Left forelimb (tissue), 1 donor: ENCODE data around the gene MSL2.
"Not testable (repeated sequence)": the region's sequence is repeated elsewhere in the genome, so short reads cannot be mapped to it uniquely, and the experiment has no call there.

ENCODE experiments used
- DNase-seq: peaks from one replicate; pipeline ENCODE4 v3.0.0-alpha.2; 2018; ENCODE audit warnings: low spot score

The MSL2 gene

DNA sequence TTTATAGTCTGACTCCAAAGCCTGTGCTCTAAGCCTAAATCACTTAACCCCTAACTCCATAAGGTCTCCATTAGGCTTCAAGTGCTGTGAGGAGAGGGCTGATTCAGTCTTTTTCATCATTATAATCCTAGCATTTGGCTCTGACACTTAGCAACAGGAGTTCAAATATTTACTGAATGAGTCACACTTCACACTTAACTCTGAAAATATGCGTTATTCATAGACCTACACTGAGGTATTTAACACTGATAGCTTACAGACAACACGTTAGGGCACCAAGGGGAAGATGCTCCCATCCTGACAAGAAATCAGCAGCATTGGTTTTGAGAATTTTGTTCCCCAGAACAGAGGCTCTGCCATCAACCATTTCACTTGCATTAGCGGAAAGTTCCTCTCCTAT lies 53.5 kb downstream of the MSL2 start:
- DNase-seq = no peak

DNA sequence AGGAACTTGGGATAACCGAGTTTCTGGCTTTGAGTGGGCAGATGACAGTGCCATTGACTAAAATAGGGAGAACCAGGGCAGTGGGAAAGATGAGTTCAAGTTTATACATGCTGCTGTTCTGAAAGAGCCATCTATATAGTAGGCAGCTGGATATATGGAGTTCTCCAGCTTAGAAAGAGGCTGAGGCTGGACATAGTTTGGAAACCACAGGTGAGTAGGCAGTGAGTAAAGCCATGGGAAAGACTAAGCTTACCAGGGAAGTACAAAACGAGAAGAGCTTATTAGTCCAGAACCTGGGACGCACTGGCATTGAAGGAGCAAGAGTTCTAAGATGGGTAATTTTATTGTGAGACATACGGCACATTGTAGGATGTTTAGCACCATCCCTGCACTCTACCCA lies 54.2 kb downstream of the MSL2 start:
- no peak for DNase-seq

DNA sequence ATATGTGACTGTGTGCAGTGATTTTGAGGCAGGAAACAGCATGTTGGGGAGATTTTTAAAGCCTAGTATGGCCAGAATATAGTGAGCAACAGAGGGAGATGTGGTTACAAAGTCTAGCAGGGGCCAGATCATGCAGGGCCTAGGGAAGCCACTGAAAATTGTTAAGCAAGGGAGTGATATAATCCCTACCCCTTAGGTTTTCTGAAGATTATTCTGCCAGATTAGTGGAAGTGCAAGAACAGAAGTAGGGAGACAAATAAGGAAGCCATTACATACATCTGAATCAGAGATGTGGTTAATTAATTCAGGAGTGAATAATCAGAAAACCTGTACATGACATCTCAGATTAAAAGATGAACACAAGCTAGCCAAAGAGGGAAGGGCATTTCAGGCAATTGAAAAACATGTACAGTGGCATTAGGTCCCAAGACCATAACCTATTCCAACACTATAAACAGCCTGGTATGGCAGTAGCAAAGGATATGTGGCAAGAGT lies 54.8 kb downstream of the MSL2 start:
- DNase-seq = no peak

DNA sequence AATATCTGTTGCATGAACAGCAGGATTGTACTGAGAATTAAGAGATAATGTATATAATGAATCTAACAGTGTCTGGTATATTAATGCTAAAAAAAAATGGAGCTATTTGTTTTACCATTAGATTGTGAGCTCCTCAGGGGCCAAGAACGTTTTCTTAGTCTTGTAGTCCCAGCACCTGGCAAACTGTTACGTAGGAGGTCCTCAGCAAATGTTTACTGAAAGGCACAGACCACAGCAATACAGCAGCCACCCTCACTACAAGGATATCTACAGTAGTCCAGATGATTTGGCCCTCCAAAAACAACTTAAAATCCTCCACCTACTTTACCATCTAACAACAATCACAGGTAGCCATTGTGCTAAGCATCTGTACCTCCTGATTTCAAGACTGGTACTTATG lies 59.7 kb downstream of the MSL2 start:
- DNase-seq = no peak

DNA sequence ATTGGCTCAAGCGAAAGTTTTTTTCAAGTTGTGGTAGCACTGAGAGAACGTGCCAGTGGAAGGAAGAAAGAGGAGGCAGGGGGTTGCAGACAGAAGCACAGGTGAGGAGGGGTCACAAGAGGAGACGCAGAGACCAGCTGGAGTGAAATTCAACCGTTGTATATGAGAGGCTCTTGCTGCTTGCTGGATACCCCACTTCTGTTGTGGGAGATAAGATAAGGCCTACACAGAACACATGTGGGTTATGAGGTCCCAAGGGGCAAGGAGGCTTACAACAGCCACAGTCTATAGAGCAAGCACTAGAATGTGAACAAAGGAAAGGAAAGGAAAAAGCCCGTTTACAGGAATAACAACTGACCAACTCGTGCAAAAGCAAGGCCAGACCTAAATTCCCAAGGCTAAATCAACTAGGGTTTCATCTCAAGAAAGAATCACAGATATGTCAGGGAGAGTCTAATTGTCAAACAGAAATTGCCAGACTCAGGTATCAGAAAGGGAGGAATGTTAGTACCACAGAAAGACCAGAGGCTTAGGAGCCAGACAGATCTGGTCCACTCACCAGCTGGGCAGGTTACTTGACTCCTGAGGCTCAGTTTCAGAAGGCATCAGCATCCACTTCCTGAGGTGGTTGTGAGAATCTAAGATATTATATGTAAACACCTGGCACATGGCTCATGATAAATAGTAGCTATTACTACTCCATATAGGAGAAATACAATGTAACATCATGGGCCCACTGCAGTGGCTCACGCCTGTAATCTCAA lies 60.9 kb downstream of the MSL2 start:
- no peak for DNase-seq

DNA sequence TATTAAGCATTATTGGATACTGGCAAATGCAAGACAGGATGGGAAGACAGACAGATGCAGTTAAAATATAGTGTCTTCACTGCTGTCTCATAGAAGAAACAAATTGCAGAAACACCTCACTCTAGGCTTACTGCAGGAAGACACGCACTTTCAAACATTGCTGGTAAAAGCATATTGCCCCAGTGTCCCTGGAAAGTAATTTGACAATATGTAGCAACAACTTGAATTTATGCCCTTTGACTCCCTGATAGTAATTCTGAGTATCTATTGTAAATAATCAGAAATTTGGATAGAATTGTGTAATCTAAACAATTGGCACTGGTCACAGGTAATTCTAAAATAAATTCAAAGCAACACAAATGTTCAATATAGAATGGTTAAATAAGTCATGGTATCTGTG lies 62.0 kb downstream of the MSL2 start:
- no peak for DNase-seq

DNA sequence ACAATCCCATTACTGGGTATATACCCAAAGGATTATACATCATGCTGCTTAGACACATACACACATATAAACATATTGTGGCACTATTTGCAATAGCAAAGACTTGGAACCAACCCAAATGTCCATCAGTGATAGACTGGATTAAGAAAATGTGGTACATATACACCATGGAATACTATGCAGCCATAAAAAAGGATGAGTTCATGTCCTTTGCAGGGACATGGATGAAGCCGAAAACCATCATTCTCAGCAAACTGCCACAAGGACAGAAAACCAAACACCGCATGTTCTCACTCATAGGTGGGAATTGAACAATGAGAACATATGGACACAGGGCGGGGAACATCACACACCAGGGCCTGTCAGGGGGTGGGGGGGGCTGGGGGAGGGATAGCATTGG lies 64.5 kb downstream of the MSL2 start:
- DNase-seq = not testable (repeated sequence)

DNA sequence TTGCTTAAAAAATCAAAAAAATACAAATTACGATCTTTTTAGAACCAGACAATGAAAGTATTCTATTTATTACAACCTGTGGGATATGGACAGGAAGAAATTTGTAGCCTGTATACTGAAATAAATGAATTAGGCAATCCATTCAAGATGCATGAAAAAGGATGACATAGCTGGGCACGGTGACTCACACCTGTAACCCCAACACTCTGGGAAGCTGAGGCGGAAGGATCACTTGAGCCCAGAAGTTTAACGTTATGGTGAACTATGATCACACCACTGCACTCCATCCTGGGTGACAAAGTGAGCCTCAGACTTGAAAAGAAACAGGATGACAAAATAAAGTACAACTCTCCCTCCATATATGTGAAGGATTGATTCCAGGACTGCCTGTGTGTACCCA lies 74.1 kb downstream of the MSL2 start:
- no peak for DNase-seq

DNA sequence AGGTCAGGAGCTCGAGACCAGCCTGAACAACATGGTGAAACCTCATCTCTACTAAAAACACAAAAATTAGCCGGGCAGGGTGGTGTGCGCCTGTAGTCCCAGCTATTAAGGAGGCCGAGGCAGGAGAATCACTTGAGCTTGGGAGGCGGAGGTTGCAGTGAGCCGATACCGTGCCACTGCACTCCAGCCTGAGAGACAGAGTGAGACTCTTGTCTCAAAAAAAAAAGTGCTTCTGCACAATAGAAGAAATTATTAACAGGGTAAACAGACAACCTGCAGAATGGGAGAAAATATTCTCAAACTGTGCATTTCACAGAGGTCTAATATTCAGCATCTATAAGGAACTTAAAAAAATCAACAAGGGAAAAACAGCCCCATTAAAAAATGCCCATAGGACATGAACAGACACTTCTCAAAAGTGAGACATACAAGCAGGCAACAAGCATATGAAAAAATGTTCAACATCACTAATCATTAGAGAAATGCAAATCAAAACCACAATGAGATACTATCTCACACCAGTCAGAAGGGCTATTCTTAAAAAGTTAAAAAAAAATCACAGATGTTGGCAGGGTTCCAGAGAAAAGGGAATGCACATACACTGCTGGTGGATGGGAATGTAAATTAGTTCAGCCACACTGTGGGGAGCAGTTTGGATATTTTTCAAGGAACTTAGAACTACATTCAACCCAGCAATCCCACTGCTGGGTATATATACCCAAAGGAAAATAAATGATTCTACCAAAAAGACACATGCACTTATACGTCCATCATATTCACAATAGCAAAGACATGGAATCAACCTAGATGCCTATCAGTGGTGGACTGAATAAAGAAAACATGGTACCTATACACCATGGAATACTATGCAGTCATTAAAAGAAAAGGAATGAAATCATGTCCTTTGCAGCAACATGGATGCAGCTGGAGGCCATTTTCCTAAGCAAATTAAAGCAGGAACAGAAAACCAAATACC lies 75.5 kb downstream of the MSL2 start:
- no peak for DNase-seq

DNA sequence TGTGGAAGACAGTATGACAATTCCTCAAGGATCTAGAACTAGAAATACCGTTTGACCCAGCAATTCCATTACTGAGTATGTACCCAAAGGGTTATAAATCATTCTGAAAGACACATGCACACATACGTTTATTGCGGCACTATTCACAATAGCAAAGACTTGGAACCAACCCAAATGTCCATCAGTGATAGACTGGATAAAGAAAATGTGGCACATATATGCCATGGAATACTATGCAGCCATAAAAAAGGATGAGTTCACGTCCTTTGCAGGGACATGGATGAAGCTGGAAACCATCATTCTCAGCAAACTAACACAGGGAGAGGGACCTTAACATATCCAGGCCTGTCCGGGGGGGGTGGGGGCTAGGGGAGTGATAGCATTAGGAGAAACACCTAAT lies 76.4 kb downstream of the MSL2 start:
- not testable (repeated sequence) for DNase-seq

DNA sequence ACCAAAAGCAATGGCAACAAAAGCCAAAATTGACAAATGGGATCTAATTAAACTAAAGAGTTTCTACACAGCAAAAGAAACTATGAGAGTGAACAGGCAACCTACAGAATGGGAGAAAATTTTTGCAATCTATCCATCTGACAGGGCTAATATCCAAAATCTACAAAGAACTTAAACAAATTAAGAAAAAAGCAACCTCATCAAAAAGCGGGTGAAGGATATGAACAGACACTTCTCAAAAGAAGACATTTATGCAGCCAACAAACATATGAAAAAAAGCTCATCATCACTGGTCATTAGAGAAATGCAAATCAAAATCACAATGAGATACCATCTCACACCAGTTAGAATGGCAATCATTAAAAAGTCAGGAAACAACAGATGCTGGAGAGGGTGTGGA lies 76.8 kb downstream of the MSL2 start:
- DNase-seq = not testable (repeated sequence)

DNA sequence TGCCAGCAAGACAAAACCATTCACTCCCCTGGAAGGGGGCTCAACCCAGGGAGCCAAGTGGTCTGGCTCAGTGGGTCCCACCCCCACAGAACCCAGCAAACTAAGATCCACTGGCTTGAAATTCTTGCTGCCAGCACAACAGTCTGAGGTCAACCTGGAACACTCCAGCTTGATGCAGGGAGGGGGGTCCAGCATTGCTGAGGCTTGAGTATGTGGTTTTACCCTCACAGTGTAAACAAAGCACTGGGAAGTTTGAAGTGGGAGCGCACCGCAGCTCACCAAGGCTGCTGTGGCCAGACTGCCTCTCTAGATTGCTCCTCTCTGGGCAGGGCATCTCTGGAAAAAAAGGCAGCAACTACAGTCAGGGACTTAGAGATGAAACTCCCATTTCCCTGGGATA lies 81.7 kb downstream of the MSL2 start:
- DNase-seq = no peak

DNA sequence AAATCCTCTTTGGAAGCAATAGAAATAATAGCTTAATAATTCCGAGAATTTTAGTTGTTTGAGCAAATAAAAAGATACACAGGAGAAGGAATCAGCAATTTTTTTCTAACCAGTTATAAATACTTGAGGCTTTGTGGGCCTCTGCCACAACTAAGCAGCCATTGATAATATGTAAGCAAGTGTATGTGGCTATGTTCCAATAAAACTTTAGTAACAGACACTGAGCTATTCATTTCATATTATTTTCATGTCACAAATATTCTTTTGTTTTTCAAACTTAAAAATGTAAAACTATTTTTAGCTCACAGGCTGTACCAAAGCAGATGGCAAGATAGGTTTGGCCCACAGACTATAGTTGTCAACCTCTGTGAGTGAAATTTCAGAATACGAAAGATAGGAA lies 85.7 kb downstream of the MSL2 start:
- DNase-seq = no peak

DNA sequence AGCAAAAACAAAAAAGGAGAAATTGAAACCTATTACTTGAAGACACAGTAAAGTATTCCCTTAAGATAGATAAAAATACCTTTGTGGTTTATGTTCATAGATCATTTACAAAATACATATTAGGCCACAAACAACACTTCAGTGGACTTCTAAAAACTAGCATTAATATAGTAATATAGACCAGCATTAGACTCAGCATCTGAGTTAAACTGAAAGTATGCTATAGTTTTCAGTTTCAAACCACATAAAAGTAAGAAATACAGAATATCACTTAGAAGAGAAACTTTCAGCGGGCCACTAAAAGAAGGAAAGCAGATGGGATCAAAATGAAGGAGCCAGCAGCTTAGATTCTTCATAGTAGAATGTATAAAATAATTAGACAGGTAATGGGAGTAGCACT lies 86.6 kb downstream of the MSL2 start:
- no peak for DNase-seq

DNA sequence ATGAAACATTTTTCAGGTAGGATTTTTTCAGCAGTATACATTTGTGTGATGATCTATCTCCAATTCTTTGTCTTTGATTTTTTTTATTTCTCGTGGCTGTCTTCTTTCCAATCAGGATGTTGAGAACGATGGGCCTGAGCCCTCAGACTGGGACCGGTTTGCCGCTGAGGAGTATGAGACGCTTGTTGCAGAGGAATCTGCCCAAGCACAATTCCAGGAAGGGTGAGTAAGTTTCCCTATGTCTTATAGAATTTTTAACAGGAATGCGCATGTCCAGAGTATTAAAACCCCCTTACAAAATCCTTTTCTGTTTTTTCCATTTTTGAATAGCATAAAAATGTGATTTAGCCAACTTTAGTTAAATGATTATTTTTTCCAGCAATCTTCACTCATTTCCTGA lies 90.0 kb downstream of the MSL2 start:
- DNase-seq = no peak

DNA sequence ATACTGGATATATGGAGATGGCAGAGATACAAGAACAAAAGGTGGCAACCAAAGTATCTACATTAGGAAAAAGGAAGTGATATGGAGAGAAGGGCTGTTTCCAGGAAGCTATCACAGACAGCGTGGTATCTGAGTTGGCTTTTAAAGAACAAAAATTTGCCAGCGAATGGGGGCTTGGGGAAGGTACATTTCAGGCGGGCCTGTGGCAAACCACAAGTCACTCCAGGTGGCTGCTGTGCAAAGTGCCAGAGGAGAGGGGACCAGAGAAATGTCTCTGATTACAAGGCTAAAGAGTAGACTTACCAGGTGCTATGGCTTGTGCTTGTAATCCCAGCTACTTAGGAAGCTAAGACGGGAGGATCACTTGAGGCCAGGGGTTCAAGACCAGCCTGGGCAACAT lies 91.1 kb downstream of the MSL2 start:
- no peak for DNase-seq
